HG03135 (cell line): ENCODE measurements around the gene UBE2O.
"Not testable (repeated sequence)": the region's sequence is repeated elsewhere in the genome, so short reads cannot be mapped to it uniquely, and the experiment has no call there.

Experiments
- ATAC-seq: cut with Tn5 transposase; IDR thresholded peaks from one replicate; pipeline ENCODE4 v1.9.1; 2021; ENCODE audit warnings: mild to moderate bottlenecking, moderate library complexity; ENCODE audit not compliant: unreplicated experiment

The UBE2O gene

GRCh38 chr17:76379646-76380376 lies 73.1 kb downstream of the UBE2O start:
- ATAC-seq: no peak

GRCh38 chr17:76379275-76379641 lies 73.7 kb downstream of the UBE2O start:
- no peak for ATAC-seq

- ATAC-seq: no peak
Observed at GRCh38 chr17:76378548-76379274, 74.2 kb downstream of the UBE2O start.

GRCh38 chr17:76376318-76377133 lies 76.4 kb downstream of the UBE2O start:
- no peak for ATAC-seq

GRCh38 chr17:76371656-76372628 lies 81.0 kb downstream of the UBE2O start:
- no peak for ATAC-seq

- no peak for ATAC-seq
Observed at GRCh38 chr17:76370261-76370993, 82.5 kb downstream of the UBE2O start.

- no peak for ATAC-seq
Observed at GRCh38 chr17:76369804-76370203, 83.1 kb downstream of the UBE2O start.

- no peak for ATAC-seq
Observed at GRCh38 chr17:76369379-76369778, 83.6 kb downstream of the UBE2O start.

GRCh38 chr17:76368545-76368944 lies 84.4 kb downstream of the UBE2O start:
- ATAC-seq: no peak

GRCh38 chr17:76367642-76368041 lies 85.3 kb downstream of the UBE2O start:
- no peak for ATAC-seq

GRCh38 chr17:76366247-76366646 lies 86.7 kb downstream of the UBE2O start:
- no peak for ATAC-seq

- ATAC-seq: no peak
Observed at GRCh38 chr17:76365256-76365903, 87.6 kb downstream of the UBE2O start.

GRCh38 chr17:76363107-76363842 lies 89.7 kb downstream of the UBE2O start:
- ATAC-seq: no peak

GRCh38 chr17:76360461-76360860 lies 92.5 kb downstream of the UBE2O start:
- ATAC-seq: no peak

- not testable (repeated sequence) for ATAC-seq
Observed at GRCh38 chr17:76359776-76360175, 93.2 kb downstream of the UBE2O start.

GRCh38 chr17:76359375-76359774 lies 93.6 kb downstream of the UBE2O start:
- ATAC-seq: no peak

- no peak for ATAC-seq
Observed at GRCh38 chr17:76357597-76358158, 95.3 kb downstream of the UBE2O start.

- no peak for ATAC-seq
Observed at GRCh38 chr17:76356803-76357456, 96.0 kb downstream of the UBE2O start.
